Smooth muscle cell (in vitro differentiated cells): Measurements from ENCODE around the gene SCO2. TPM values are rescaled to one million over a fixed set of nuclear protein-coding genes. Genes with fewer than 3 reads are reported as not detected.

Source experiments
- DNase-seq: peaks from one replicate; lab custom pipeline; 2025; ENCODE audit not compliant: unreplicated experiment; lab: John Stamatoyannopoulos, UW
- H2AFZ ChIP-seq: fragments of 200-600 bp; sonication (generic); 2 replicates; pipeline ENCODE4 v1.6.0; 2016; ENCODE audit warnings: antibody characterized with exemption, low read depth, mild to moderate bottlenecking
- H3F3A ChIP-seq: fragments of 200-600 bp; sonication (generic); 2 replicates; pipeline ENCODE4 v1.6.0; 2017; ENCODE audit warnings: antibody characterized with exemption, low read depth
- H3K27ac ChIP-seq: fragments of 200-600 bp; sonication (generic); 2 replicates; pipeline ENCODE4 v1.5.1; 2016; ENCODE audit warnings: low read depth, mild to moderate bottlenecking
- H3K27me3 ChIP-seq: fragments of 200-600 bp; sonication (generic); 2 replicates; pipeline ENCODE4 v1.6.1; 2016; ENCODE audit warnings: low read depth, mild to moderate bottlenecking
- H3K36me3 ChIP-seq: fragments of 200-600 bp; sonication (generic); 2 replicates; pipeline ENCODE4 v1.5.1; 2016; ENCODE audit warnings: low read depth
- H3K4me1 ChIP-seq: fragments of 200-600 bp; sonication (generic); 2 replicates; pipeline ENCODE4 v1.5.1; 2016; ENCODE audit warnings: low read depth
- H3K4me2 ChIP-seq: fragments of 200-600 bp; sonication (generic); 2 replicates; pipeline ENCODE4 v1.6.0; 2016; ENCODE audit warnings: mild to moderate bottlenecking
- H3K4me3 ChIP-seq: fragments of 200-600 bp; sonication (generic); 2 replicates; pipeline ENCODE4 v1.5.1; 2016; ENCODE audit warnings: mild to moderate bottlenecking
- H3K79me2 ChIP-seq: fragments of 200-600 bp; sonication (generic); 2 replicates; pipeline ENCODE4 v1.6.0; 2016; ENCODE audit warnings: low read depth, mild to moderate bottlenecking
- H3K9ac ChIP-seq: fragments of 200-600 bp; sonication (generic); 2 replicates; pipeline ENCODE4 v1.6.0; 2016; ENCODE audit warnings: low read depth
- H3K9me3 ChIP-seq: fragments of 200-600 bp; sonication (generic); replicated peaks from 2 replicates; pipeline ENCODE4 v1.5.1; 2016; ENCODE audit warnings: low read depth
- H4K20me1 ChIP-seq: fragments of 200-600 bp; sonication (generic); 2 replicates; pipeline ENCODE4 v1.6.0; 2016; ENCODE audit warnings: low read depth
- WGBS: methylation state at CpG from one replicate; pipeline ENCODE4 v1.1.7; 2016; ENCODE audit warnings: low lambda C conversion rate; 5-methylcytosine and 5-hydroxymethylcytosine counted together
- polyA plus RNA-seq: library from polyadenylated mRNA; unstranded; fragments of >200 nt; fragmentation: Nextera tagmentation; extraction: Ambion mirVana; gene quantifications from 2 replicates; pipeline ENCODE4 v1.2.1, GENCODE V29; 2016
- total RNA-seq: library from RNA; depleted of rRNA; stranded (reverse); fragments of >200 nt; gene quantifications from 2 replicates; pipeline ENCODE4 v1.2.3, GENCODE V29; 2014
- TF ChIP-seq, protein P1 (sequence below): fragments of 200-600 bp; sonication (generic); IDR thresholded peaks from 2 replicates; pipeline ENCODE4 v1.5.1; 2017; ENCODE audit warnings: borderline replicate concordance, mild to moderate bottlenecking, antibody characterized with exemption; ENCODE audit not compliant: insufficient read depth, poor library complexity, severe bottlenecking

The SCO2 gene
- total and polyA plus RNA-seq, 2 experiments from 2014 or later: 1.5 to 22.6 TPM

DNA sequence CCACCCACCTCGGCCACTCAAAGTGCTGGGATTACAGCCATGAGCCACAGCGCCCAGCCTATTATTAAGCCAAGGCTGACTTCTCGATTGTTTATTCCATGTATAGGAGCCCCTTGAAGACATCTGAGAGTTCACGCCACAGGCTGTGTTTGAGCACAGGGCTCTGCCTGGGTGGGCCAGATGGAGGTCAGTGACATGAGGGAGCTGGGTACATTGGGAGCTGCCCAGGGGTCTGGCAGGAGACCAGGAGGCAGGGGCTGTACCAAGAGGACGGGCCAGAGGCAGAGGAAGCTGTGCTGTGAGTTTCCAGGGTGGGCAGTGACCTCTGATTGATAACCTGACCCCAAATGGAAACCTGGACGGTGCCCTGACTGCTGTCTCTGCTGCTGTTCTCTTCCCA is 23.3 kb downstream of the SCO2 start:
- Histone ChIP-seq H3K27me3 (no peaks in the 10 kb centered on the region), H3K36me3 (no peaks in the 10 kb centered on the region), H3F3A (no peaks in the 10 kb centered on the region), H3K4me2 (no peak overlapping the region), H4K20me1 (no peaks in the 10 kb centered on the region), H3K4me1 (peaks cover 7% of the 10 kb centered on the region), H3K9ac (no peak overlapping the region), H3K27ac (no peak overlapping the region), H3K9me3 (no peaks in the 10 kb centered on the region), H3K79me2 (peaks cover 14% of the 10 kb centered on the region), H3K4me3 (no peak overlapping the region), H2AFZ (no peak overlapping the region)
- no peak for DNase-seq
- over 99% methylated on average over 5 of the region's 6 CpGs for WGBS
- TF ChIP-seq, protein P1, sequence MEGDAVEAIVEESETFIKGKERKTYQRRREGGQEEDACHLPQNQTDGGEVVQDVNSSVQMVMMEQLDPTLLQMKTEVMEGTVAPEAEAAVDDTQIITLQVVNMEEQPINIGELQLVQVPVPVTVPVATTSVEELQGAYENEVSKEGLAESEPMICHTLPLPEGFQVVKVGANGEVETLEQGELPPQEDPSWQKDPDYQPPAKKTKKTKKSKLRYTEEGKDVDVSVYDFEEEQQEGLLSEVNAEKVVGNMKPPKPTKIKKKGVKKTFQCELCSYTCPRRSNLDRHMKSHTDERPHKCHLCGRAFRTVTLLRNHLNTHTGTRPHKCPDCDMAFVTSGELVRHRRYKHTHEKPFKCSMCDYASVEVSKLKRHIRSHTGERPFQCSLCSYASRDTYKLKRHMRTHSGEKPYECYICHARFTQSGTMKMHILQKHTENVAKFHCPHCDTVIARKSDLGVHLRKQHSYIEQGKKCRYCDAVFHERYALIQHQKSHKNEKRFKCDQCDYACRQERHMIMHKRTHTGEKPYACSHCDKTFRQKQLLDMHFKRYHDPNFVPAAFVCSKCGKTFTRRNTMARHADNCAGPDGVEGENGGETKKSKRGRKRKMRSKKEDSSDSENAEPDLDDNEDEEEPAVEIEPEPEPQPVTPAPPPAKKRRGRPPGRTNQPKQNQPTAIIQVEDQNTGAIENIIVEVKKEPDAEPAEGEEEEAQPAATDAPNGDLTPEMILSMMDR: no peak

DNA sequence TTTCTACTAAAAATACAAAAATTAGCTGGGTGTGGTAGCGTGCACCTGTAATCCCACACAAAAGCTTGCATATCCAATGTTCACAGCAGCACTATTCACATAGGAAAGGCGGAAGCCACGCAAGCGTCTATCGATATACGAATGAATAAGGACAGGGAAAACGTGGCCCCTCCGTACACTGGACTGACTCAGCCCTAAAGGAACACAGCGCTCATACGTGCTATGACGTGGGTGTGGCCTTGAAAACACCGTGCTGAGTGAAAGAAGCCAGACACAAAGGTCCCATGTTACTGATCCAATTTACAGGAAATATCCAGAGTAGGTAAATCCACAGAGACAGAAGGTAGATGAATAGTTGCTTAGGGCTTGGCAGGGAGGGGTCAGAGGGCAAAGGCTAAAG is 24.9 kb downstream of the SCO2 start:
- Histone ChIP-seq H3K79me2 (no peaks in the 10 kb centered on the region), H3K36me3 (no peaks in the 10 kb centered on the region), H3K9me3 (no peaks in the 10 kb centered on the region), H3K27me3 (no peaks in the 10 kb centered on the region), H3F3A (no peaks in the 10 kb centered on the region), H2AFZ (no peak overlapping the region), H3K4me3 (no peak overlapping the region), H4K20me1 (no peaks in the 10 kb centered on the region), H3K27ac (no peak overlapping the region), H3K4me1 (no peaks in the 10 kb centered on the region), H3K9ac (no peak overlapping the region), H3K4me2 (no peak overlapping the region)
- TF ChIP-seq, protein P1: no peak
- no peak for DNase-seq
- 92% methylated on average over 12 of the region's 12 CpGs for WGBS

DNA sequence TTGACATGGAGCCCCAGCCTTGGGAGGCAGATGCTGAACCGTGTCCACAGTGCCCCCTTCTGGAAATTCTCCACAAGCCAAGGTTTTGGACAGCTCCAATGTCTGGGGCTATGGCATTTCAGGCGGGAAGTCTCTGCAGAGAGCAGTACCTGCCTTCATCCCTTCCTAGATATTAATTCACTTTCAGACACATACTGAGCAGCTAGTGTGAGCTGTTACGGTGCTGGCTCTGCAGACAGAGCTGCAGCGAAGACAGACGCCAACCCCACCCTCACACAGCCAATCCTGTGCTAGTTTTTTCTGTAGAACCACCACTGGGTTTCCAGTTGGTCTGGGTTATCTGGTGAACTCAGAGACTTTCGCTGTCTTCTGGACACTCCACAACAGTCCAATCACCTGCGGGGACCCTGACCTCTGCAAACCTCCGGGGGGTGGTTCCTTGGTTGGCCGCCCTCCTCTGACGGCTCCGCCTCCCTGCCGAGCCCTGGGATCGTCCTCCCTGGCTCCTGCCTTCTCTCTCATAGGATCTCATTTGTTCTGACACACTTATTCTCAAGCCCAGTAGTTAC is 27.0 kb downstream of the SCO2 start:
- H3F3A ChIP-seq: no peaks in the 10 kb centered on the region
- H3K4me3 ChIP-seq: no peak overlapping the region
- H3K9ac ChIP-seq: no peak overlapping the region
- no peak overlapping the region for H2AFZ ChIP-seq
- H3K79me2 ChIP-seq: no peaks in the 10 kb centered on the region
- no peaks in the 10 kb centered on the region for H3K27me3 ChIP-seq
- H3K9me3 ChIP-seq: no peaks in the 10 kb centered on the region
- no peaks in the 10 kb centered on the region for H3K36me3 ChIP-seq
- DNase-seq: no peak
- no peaks in the 10 kb centered on the region for H4K20me1 ChIP-seq
- WGBS: 33% methylated on average over 13 of the region's 13 CpGs
- H3K4me1 ChIP-seq: no peaks in the 10 kb centered on the region
- no peak overlapping the region for H3K27ac ChIP-seq
- TF ChIP-seq, protein P1: peak; percentile 49
- no peak overlapping the region for H3K4me2 ChIP-seq

DNA sequence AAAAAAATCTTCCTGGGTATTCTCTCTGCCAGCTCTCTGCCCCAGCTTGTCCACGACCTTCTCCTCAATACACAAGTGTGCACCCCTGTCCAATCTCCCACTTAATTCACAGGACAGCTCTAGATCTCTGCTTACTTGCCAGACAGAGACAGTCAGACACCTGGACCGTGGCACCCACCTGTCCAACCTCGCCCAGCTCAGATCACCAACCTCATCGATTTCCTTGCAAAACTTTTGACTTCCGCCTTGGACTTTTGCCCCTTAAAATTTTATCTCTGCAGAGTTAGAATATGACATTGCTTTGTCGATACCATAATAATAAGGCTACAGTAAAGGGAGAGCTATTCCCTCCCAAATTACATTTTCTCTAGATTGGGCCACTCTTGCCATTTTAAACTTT is 28.3 kb downstream of the SCO2 start:
- Histone ChIP-seq H3K4me3 (no peak overlapping the region), H4K20me1 (no peaks in the 10 kb centered on the region), H3K36me3 (no peaks in the 10 kb centered on the region), H3K4me2 (no peak overlapping the region), H2AFZ (no peak overlapping the region), H3K79me2 (no peaks in the 10 kb centered on the region), H3K9ac (no peak overlapping the region), H3K27ac (no peak overlapping the region), H3K4me1 (no peaks in the 10 kb centered on the region), H3K9me3 (no peaks in the 10 kb centered on the region), H3F3A (no peaks in the 10 kb centered on the region), H3K27me3 (no peaks in the 10 kb centered on the region)
- TF ChIP-seq, protein P1: no peak
- WGBS: 89% methylated on average over 6 of the region's 6 CpGs
- DNase-seq: no peak
